RKO (cell line): ENCODE results near the gene IFNLR1.

Experiments used
- DNase-seq: peaks from one replicate; pipeline ENCODE4 v3.0.0-alpha.2; 2016; ENCODE audit warnings: low spot score

IFNLR1 gene

GRCh38 chr1:24205345-24206082 is 18.4 kb upstream of the IFNLR1 start:
- DNase-seq: no peak

- no peak for DNase-seq
Observed at GRCh38 chr1:24204116-24204515, 17.0 kb upstream of the IFNLR1 start.

GRCh38 chr1:24203404-24203803 is 16.3 kb upstream of the IFNLR1 start:
- DNase-seq: no peak

GRCh38 chr1:24202987-24203386 is 15.9 kb upstream of the IFNLR1 start:
- no peak for DNase-seq

- DNase-seq: no peak
Observed at GRCh38 chr1:24202556-24202955, 15.5 kb upstream of the IFNLR1 start.

- peak; percentile 29 for DNase-seq
Observed at GRCh38 chr1:24201941-24202440, 14.9 kb upstream of the IFNLR1 start.

- DNase-seq: peak; percentile 57
Observed at GRCh38 chr1:24199291-24199900, 12.3 kb upstream of the IFNLR1 start.

GRCh38 chr1:24198766-24199165 is 11.7 kb upstream of the IFNLR1 start:
- no peak for DNase-seq

GRCh38 chr1:24195874-24196273 is 8.8 kb upstream of the IFNLR1 start:
- no peak for DNase-seq

- DNase-seq: no peak
Observed at GRCh38 chr1:24195136-24195535, 8.0 kb upstream of the IFNLR1 start.

- peak; percentile 27 for DNase-seq
Observed at GRCh38 chr1:24193046-24193445, 6.0 kb upstream of the IFNLR1 start.

GRCh38 chr1:24191860-24192259 is 4.8 kb upstream of the IFNLR1 start:
- peak; percentile 74 for DNase-seq

- no peak for DNase-seq
Observed at GRCh38 chr1:24190983-24191461, 3.9 kb upstream of the IFNLR1 start.

GRCh38 chr1:24189528-24189927 is 2.4 kb upstream of the IFNLR1 start:
- DNase-seq: no peak

GRCh38 chr1:24186711-24186992 is 437 bp downstream of the IFNLR1 start:
- DNase-seq: no peak

GRCh38 chr1:24186031-24186710 is 918 bp downstream of the IFNLR1 start:
- no peak for DNase-seq

- no peak for DNase-seq
Observed at GRCh38 chr1:24185076-24185475, 2.0 kb downstream of the IFNLR1 start.

GRCh38 chr1:24182061-24182460 is 5.0 kb downstream of the IFNLR1 start:
- no peak for DNase-seq

- DNase-seq: no peak
Observed at GRCh38 chr1:24181619-24182018, 5.5 kb downstream of the IFNLR1 start.

GRCh38 chr1:24180676-24181075 is 6.4 kb downstream of the IFNLR1 start:
- no peak for DNase-seq

- DNase-seq: no peak
Observed at GRCh38 chr1:24179251-24179840, 7.7 kb downstream of the IFNLR1 start.

- DNase-seq: no peak
Observed at GRCh38 chr1:24178407-24178806, 8.7 kb downstream of the IFNLR1 start.

- no peak for DNase-seq
Observed at GRCh38 chr1:24177161-24177560, 9.9 kb downstream of the IFNLR1 start.
